ENCODE measurements around the gene LRIG2. TPM values are rescaled to one million over a fixed set of nuclear protein-coding genes. Genes with fewer than 3 reads are reported as not detected.

Gene LRIG2
- total and polyA plus RNA-seq, 9 of the 15 experiments (the other 6 are each of a cell fraction or from before 2014, with no cell fraction given) = 1.8 to 28.1 (median 11.5) TPM

DNA sequence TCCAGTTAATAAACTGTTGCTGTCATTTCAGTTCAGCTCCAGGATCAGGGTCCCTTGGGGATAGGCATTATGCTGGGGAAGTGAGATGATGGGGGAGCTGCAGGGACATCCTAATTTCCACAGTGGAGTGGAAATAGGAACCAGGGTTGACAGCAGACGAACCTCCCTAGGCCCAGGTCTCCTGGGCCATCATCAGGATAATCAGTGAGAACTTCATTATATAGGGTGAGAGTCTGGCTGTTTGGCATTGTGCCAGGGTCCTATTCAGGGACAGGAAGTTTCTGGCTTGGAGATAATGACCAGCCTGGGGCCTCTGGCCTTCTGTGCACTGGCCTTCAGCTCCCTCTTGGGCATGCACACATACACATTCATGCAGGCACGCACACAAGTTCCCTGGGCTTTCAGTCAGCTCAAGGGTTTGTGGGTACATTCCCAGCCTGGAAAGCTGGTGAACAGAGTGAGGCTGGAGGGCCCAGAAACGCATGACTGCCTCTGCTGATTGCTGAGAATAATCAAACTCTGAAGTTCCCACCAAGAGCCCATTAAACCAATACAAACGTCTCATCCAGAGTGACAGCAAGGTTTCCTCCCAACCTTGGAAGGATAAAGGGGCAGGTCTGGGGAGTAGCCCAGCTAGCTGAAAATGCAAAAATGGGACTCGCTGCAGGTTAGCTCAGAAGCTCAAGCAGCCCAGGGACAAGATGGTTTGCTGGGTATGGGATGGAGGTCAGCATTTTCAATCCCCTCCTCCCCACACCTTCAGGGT is 13.9 kb upstream of the LRIG2 start (continued):
- TF ChIP-seq, protein P1, sequence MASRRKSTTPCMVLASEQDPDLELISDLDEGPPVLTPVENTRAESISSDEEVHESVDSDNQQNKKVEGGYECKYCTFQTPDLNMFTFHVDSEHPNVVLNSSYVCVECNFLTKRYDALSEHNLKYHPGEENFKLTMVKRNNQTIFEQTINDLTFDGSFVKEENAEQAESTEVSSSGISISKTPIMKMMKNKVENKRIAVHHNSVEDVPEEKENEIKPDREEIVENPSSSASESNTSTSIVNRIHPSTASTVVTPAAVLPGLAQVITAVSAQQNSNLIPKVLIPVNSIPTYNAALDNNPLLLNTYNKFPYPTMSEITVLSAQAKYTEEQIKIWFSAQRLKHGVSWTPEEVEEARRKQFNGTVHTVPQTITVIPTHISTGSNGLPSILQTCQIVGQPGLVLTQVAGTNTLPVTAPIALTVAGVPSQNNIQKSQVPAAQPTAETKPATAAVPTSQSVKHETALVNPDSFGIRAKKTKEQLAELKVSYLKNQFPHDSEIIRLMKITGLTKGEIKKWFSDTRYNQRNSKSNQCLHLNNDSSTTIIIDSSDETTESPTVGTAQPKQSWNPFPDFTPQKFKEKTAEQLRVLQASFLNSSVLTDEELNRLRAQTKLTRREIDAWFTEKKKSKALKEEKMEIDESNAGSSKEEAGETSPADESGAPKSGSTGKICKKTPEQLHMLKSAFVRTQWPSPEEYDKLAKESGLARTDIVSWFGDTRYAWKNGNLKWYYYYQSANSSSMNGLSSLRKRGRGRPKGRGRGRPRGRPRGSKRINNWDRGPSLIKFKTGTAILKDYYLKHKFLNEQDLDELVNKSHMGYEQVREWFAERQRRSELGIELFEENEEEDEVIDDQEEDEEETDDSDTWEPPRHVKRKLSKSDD (conservative IDR thresholded peaks at IDR 0.05; ENCODE audit: low read length) = no peak
- TF ChIP-seq HDAC6 (IDR thresholded peaks at IDR 0.05; ENCODE audit: low read depth, low read length) = no peak
- no peak for TF ChIP-seq SMAD2 (IDR thresholded peaks at IDR 0.05; ENCODE audit: low read depth, low read length)
- TF ChIP-seq ZNF224 (CRISPR knock-in tag; IDR thresholded peaks at IDR 0.05) = no peak
- no peak for TF ChIP-seq CC2D1A (IDR thresholded peaks at IDR 0.05)
- TF ChIP-seq JUN (IDR thresholded peaks at IDR 0.05; ENCODE audit: borderline replicate concordance, low read depth, low read length) = no peak
- TF ChIP-seq JUN (CRISPR knock-in tag; IDR thresholded peaks at IDR 0.05; ENCODE audit: borderline replicate concordance) = no peak
- TF ChIP-seq, protein P2, sequence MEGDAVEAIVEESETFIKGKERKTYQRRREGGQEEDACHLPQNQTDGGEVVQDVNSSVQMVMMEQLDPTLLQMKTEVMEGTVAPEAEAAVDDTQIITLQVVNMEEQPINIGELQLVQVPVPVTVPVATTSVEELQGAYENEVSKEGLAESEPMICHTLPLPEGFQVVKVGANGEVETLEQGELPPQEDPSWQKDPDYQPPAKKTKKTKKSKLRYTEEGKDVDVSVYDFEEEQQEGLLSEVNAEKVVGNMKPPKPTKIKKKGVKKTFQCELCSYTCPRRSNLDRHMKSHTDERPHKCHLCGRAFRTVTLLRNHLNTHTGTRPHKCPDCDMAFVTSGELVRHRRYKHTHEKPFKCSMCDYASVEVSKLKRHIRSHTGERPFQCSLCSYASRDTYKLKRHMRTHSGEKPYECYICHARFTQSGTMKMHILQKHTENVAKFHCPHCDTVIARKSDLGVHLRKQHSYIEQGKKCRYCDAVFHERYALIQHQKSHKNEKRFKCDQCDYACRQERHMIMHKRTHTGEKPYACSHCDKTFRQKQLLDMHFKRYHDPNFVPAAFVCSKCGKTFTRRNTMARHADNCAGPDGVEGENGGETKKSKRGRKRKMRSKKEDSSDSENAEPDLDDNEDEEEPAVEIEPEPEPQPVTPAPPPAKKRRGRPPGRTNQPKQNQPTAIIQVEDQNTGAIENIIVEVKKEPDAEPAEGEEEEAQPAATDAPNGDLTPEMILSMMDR (IDR thresholded peaks at IDR 0.05 in 2 of 3, conservative IDR thresholded peaks at IDR 0.05 in 1 of 3; ENCODE audit: insufficient read depth in 2 of 3, low read depth in 1 of 3, low read length in 3 of 3) = no peak; a peak in 1 of 6 replicates
- TF ChIP-seq ZBTB1 (CRISPR knock-in tag; IDR thresholded peaks at IDR 0.05; ENCODE audit: borderline replicate concordance, low read depth) = no peak
- no peak for TF ChIP-seq ZSCAN29 (IDR thresholded peaks at IDR 0.05)
- TF ChIP-seq, protein P3, sequence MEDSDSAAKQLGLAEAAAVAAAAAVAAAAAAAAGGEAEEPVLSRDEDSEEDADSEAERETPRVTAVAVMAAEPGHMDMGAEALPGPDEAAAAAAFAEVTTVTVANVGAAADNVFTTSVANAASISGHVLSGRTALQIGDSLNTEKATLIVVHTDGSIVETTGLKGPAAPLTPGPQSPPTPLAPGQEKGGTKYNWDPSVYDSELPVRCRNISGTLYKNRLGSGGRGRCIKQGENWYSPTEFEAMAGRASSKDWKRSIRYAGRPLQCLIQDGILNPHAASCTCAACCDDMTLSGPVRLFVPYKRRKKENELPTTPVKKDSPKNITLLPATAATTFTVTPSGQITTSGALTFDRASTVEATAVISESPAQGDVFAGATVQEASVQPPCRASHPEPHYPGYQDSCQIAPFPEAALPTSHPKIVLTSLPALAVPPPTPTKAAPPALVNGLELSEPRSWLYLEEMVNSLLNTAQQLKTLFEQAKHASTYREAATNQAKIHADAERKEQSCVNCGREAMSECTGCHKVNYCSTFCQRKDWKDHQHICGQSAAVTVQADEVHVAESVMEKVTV (CRISPR knock-in tag; IDR thresholded peaks at IDR 0.05) = no peak
- TF ChIP-seq BCOR (IDR thresholded peaks at IDR 0.05) = no peak
- peak in 1 of 2 experiments; percentile 56; a peak in 1 of 4 replicates for TF ChIP-seq RCOR1 (IDR thresholded peaks at IDR 0.05; ENCODE audit: borderline replicate concordance in 1 of 2, low read depth in 2 of 2, low read length in 2 of 2)
- TF ChIP-seq TBP (optimal IDR thresholded peaks at IDR 0.05; ENCODE audit: low read depth, low read length) = no peak
- TF ChIP-seq MAFF (IDR thresholded peaks at IDR 0.05; ENCODE audit: low read length) = no peak
- TF ChIP-seq TBL1XR1 (IDR thresholded peaks at IDR 0.05; ENCODE audit: low read length in 2 of 2) = no peak
- TF ChIP-seq SMARCE1 (IDR thresholded peaks at IDR 0.05) = 0 out of 2 replicates have a peak, but pooled peaks have one; percentile 20
- TF ChIP-seq, protein P4, sequence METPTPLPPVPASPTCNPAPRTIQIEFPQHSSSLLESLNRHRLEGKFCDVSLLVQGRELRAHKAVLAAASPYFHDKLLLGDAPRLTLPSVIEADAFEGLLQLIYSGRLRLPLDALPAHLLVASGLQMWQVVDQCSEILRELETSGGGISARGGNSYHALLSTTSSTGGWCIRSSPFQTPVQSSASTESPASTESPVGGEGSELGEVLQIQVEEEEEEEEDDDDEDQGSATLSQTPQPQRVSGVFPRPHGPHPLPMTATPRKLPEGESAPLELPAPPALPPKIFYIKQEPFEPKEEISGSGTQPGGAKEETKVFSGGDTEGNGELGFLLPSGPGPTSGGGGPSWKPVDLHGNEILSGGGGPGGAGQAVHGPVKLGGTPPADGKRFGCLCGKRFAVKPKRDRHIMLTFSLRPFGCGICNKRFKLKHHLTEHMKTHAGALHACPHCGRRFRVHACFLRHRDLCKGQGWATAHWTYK (CRISPR knock-in tag; IDR thresholded peaks at IDR 0.05) = no peak
- no peak for TF ChIP-seq NR4A1 (CRISPR knock-in tag; IDR thresholded peaks at IDR 0.05)
- TF ChIP-seq NR4A1 (tag; IDR thresholded peaks at IDR 0.05) = no peak
